ENCODE measurements around the gene PMS1.

DNA sequence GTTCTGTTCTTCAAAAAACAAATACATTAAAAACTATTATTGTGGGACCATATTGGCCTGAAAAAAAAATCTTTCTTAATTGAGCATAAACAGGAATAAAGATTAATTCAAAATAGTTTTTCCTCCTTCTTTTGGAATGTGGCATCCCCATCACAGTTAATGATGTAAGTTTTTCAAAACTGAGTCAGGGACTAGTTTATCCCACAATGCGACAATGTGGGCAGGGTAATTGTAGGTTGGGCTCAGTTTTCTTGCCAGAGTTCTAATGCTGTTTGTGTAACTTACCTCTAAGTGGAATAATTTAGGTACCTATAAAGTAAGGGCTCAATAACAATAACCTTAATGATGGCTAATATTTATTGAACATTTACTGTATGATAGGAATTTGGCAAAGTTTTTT, 82.0 kb downstream of the PMS1 start:
- no peak for TF ChIP-seq POLR2AphosphoS5 (IDR thresholded peaks at IDR 0.05; ENCODE audit: low read depth, low read length)
- TF ChIP-seq POLR2A (IDR thresholded peaks at IDR 0.05; ENCODE audit: low read depth, low read length) = no peak
